Measurements from ENCODE around the gene FOXC2.

Gene FOXC2

GRCh38 chr16:86533767-86534351 is 32.8 kb upstream of the FOXC2 start:
- DNase-seq = peak; percentile 9 to 60

- DNase-seq = peak; percentile 33 to 68
These were observed 31.6 kb upstream of the FOXC2 start for GRCh38 chr16:86534779-86535615.

GRCh38 chr16:86536621-86537020 is 30.0 kb upstream of the FOXC2 start:
- no peak for DNase-seq

- DNase-seq = no peak
These were observed 29.1 kb upstream of the FOXC2 start for GRCh38 chr16:86537486-86537885.

GRCh38 chr16:86538196-86538780 is 28.3 kb upstream of the FOXC2 start:
- no peak for DNase-seq

- no peak for DNase-seq
These were observed 25.7 kb upstream of the FOXC2 start for GRCh38 chr16:86540894-86541293.

GRCh38 chr16:86541560-86541959 is 25.1 kb upstream of the FOXC2 start:
- no peak for DNase-seq

- DNase-seq = no peak
These were observed 23.6 kb upstream of the FOXC2 start for GRCh38 chr16:86542756-86543750.

- no peak for DNase-seq
These were observed 21.1 kb upstream of the FOXC2 start for GRCh38 chr16:86545481-86545880.

GRCh38 chr16:86545954-86546637 is 20.5 kb upstream of the FOXC2 start:
- DNase-seq = no peak

- no peak for DNase-seq
These were observed 20.0 kb upstream of the FOXC2 start for GRCh38 chr16:86546638-86547013.

- no peak for DNase-seq
These were observed 19.3 kb upstream of the FOXC2 start for GRCh38 chr16:86547286-86547685.

GRCh38 chr16:86549076-86549892 is 17.3 kb upstream of the FOXC2 start:
- no peak for DNase-seq

- no peak for DNase-seq
These were observed 16.8 kb upstream of the FOXC2 start for GRCh38 chr16:86549893-86550190.

- no peak for DNase-seq
These were observed 16.3 kb upstream of the FOXC2 start for GRCh38 chr16:86550281-86550680.

GRCh38 chr16:86553356-86553755 is 13.3 kb upstream of the FOXC2 start:
- DNase-seq = no peak

GRCh38 chr16:86554599-86554916 is 12.1 kb upstream of the FOXC2 start:
- no peak for DNase-seq

GRCh38 chr16:86554917-86555703 is 11.5 kb upstream of the FOXC2 start, which contains the start of gene MTHFSD:
TSS of gene MTHFSD (minus strand) at chr16:86555235. CDS start at chr16:86555184, 51 bp downstream.
- peak; percentile 76 to 86 for DNase-seq

- no peak for DNase-seq
These were observed 10.9 kb upstream of the FOXC2 start for GRCh38 chr16:86555704-86556075.

- no peak for DNase-seq
These were observed 10.1 kb upstream of the FOXC2 start for GRCh38 chr16:86556576-86556975.

- no peak for DNase-seq
These were observed 9.0 kb upstream of the FOXC2 start for GRCh38 chr16:86557587-86557986.

All from hippocampal formation (tissue), 2 donors.